D721Med (cell line): Measurements from ENCODE around the gene STRIT1.

Experiments used
- DNase-seq: peaks from one replicate; pipeline ENCODE4 v3.0.0; 2011; ENCODE audit warnings: low spot score; ENCODE audit not compliant: insufficient read length
- FAIRE-seq: peaks from 2 replicates; lab custom pipeline; 2011; peaks lifted over from hg19 to GRCh38; lab: Jason Lieb, UNC
- CTCF ChIP-seq: IDR thresholded peaks from 2 replicates; pipeline ENCODE4 v1.5.1; 2012; ENCODE audit warnings: mild to moderate bottlenecking, control low read depth; ENCODE audit not compliant: insufficient read depth; ENCODE audit errors: missing control alignments

Gene STRIT1

DNA sequence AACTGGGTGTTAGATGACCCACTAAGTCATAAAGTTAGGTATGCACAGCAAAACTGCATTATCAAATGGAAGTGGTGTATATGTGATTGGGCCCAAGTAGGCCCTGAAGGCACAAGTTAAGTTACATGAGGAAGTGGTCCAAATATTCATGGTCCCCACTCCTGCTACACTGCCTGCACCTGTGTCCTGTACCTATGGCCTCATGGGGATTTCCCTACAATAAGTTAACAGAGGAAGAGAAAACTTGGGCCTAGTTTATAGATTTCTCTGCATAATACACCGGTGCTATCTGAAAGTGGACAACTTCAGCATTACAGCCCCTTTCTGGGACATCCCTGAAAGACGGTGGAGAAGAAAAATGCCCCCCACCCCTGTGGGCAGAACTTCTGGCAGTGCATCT lies 41.5 kb downstream of the STRIT1 start:
- no peak for FAIRE-seq

DNA sequence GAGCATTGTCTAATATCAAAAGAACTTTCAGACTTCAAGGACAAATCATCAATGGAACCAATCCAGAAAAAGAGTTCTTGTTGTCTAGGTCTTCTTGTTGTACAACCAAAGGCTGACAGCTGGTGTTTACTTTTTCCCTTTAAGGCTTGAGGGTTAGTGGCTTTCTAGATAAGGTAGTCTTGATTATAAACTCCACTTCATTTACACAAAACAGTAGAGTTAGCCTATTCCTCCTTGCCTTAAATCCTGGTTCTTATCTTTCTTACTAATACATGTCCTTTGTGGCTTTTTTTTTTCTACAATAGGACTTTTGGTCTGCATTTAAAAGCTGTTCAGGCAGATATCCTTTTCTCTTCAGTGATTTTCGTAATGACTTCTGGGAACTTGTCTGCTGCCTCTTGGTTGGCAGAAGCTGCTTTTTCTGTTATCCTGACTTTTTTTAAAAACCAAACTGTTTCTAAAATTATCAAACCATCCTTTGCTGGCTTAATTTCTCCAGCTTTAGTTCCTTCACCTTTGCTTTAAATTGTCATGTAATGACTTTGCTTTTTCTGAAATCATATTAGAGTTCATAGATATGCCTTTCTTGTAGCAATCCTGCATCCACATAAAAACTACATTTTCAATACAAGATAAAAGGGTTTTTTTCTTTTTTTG lies 44.8 kb downstream of the STRIT1 start:
- FAIRE-seq (no peak), DNase-seq (no peak)
- TF ChIP-seq CTCF, result no peak

More for the DNA sequence above, 41.5 kb downstream of the STRIT1 start:
- no peak for DNase-seq
- no peak for TF ChIP-seq CTCF

DNA sequence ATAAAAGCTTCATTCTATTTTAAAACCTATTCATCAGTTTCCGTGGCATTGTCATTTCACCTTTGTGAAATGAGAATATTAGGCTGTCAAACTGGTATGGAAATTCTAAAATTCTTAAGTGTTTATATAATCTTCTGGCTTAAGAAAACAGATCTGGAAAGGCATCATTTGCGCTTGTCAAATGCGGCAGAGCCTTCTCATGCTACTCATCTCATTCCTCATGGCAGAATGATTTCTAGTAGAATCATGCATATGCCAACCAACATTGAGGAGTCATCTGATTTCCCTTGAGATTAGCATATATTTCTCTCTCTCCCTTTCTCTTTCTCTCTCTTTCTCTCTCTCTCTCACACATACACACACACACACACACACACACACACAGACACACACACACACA lies 48.8 kb downstream of the STRIT1 start:
- no peak for TF ChIP-seq CTCF
- no peak for FAIRE-seq
- DNase-seq, result no peak

GRCh38 chr3:155244216-155244615 lies 49.3 kb downstream of the STRIT1 start:
- no peak for FAIRE-seq
- TF ChIP-seq CTCF, result no peak
- no peak for DNase-seq

DNA sequence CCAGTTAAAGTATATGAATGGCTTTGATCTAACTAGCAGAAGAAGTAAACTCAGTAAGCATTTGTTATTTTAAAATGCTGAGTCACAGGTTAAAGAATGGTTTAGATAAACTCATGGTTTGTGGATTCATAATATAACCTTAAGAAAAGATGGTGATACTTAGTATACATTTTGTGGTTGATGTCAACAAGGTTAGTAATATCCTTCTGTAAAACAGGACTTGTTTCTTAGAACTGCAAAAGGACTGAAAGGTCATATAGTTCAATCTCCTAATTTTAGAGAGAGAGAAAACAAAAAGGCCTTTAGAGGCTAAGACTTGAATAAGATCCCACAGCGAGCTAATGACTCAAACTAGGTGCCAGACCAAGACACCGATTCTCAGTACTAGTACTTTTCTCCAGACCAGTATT lies 50.0 kb downstream of the STRIT1 start:
- no peak for TF ChIP-seq CTCF
- DNase-seq, result no peak
- FAIRE-seq, result no peak

DNA sequence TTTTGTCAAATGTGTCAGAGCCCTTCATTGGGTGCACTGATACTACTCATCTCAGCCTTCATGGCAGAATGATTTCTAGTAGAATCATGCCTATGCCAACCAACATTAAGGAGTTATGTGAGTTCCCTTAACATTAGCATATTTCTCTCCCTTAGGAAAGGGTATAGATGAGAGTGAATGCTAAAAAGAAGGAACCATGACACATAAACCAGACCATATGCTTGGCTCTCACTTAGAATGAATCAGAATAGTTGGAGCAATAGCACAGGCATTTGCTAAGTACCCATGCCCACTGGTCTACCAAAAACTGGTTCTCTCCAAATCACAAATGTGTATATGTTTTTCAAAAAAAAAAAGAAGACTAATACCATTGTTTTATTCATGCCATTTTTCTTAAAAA lies 51.1 kb downstream of the STRIT1 start:
- no peak for TF ChIP-seq CTCF
- DNase-seq (no peak), FAIRE-seq (no peak)

GRCh38 chr3:155241579-155241978 lies 51.9 kb downstream of the STRIT1 start:
- peak; percentile 16 for DNase-seq
- no peak for TF ChIP-seq CTCF
- peak; percentile 35 for FAIRE-seq
